NCI-H524 treated with DMSO at 0.1 percent for 48 hours (cell line): ENCODE results near the gene TMEM43.

Experiments
- DNase-seq: peaks from one replicate; lab custom pipeline; 2025; lab: John Stamatoyannopoulos, UW

Gene TMEM43

GRCh38 chr3:14151471-14152083, 26.7 kb downstream of the TMEM43 start:
- DNase-seq, result no peak

GRCh38 chr3:14152233-14152962, 27.5 kb downstream of the TMEM43 start:
- no peak for DNase-seq

GRCh38 chr3:14152963-14153355, 28.1 kb downstream of the TMEM43 start:
- DNase-seq, result no peak

- DNase-seq, result no peak
These were observed 28.8 kb downstream of the TMEM43 start for GRCh38 chr3:14153663-14154062.

GRCh38 chr3:14154276-14154675, 29.4 kb downstream of the TMEM43 start:
- no peak for DNase-seq

- no peak for DNase-seq
These were observed 30.1 kb downstream of the TMEM43 start for GRCh38 chr3:14154895-14155440.

- no peak for DNase-seq
These were observed 31.3 kb downstream of the TMEM43 start for GRCh38 chr3:14156201-14156600.

- no peak for DNase-seq
These were observed 32.1 kb downstream of the TMEM43 start for GRCh38 chr3:14156843-14157561.

- no peak for DNase-seq
These were observed 33.1 kb downstream of the TMEM43 start for GRCh38 chr3:14157951-14158350.

- DNase-seq, result no peak
These were observed 33.5 kb downstream of the TMEM43 start for GRCh38 chr3:14158370-14158769.

GRCh38 chr3:14159426-14159825, 34.6 kb downstream of the TMEM43 start:
- DNase-seq, result no peak

- no peak for DNase-seq
These were observed 36.4 kb downstream of the TMEM43 start for GRCh38 chr3:14161282-14161681.

- no peak for DNase-seq
These were observed 37.3 kb downstream of the TMEM43 start for GRCh38 chr3:14162178-14162577.

- no peak for DNase-seq
These were observed 42.2 kb downstream of the TMEM43 start for GRCh38 chr3:14166877-14167603.

GRCh38 chr3:14169435-14169834, 44.6 kb downstream of the TMEM43 start:
- no peak for DNase-seq

- no peak for DNase-seq
These were observed 45.0 kb downstream of the TMEM43 start for GRCh38 chr3:14169871-14170270.

GRCh38 chr3:14170531-14171159, 45.8 kb downstream of the TMEM43 start:
- no peak for DNase-seq

GRCh38 chr3:14172496-14172895, 47.6 kb downstream of the TMEM43 start:
- DNase-seq, result no peak

- DNase-seq, result no peak
These were observed 49.6 kb downstream of the TMEM43 start for GRCh38 chr3:14174483-14174882.

- no peak for DNase-seq
These were observed 50.7 kb downstream of the TMEM43 start for GRCh38 chr3:14175383-14176037.

- DNase-seq, result no peak
These were observed 52.9 kb downstream of the TMEM43 start for GRCh38 chr3:14177580-14178246.
